HCT116 (cell line): ENCODE data around the gene REST. TPM values are rescaled to one million over a fixed set of nuclear protein-coding genes. Genes with fewer than 3 reads are reported as not detected.

Experiments used
- ATAC-seq: fragments of 200-7000 bp; cut with Tn5 transposase; 2 replicates; pipeline ENCODE4 v1.9.1; 2020; ENCODE audit warnings: mild to moderate bottlenecking, moderate library complexity
- BruUV-seq: library from RNA; stranded (reverse); fragments of 400-500 nt; replicated peaks from 2 replicates; lab custom pipeline; 2021; lab: Mats Ljungman, UMichigan
- CTCF ChIA-PET: fragments of 300-600 bp; sonication (Branson Sonifier 250); formaldehyde crosslinking; loops from one replicate; lab custom pipeline; 2021; ENCODE audit warnings: antibody characterized with exemption; lab: Charles Lee
- POLR2A ChIA-PET: fragments of 300-600, 350-600 bp; sonication (Branson Sonifier 250); formaldehyde crosslinking; loops from one replicate; lab custom pipeline; 2021; ENCODE audit warnings: antibody characterized with exemption; lab: Charles Lee
- RAD21 ChIA-PET, 2 experiments: fragments of 300-600 bp; sonication (Branson Sonifier 250); formaldehyde crosslinking; loops; one replicate each; lab custom pipeline; 2023; ENCODE audit warnings: low total read pairs in 2 of 2; ENCODE audit not compliant: uncharacterized antibody in 2 of 2, unreplicated experiment in 2 of 2, low non-redundant PET in 1 of 2; lab: Charles Lee
- DNase-seq: peaks from one replicate; pipeline ENCODE4 v3.0.0-alpha.2; 2010; ENCODE audit warnings: low read depth, low spot score
- H2AFZ ChIP-seq: fragments of 200-600 bp; shearing (Covaris generic), sonication (generic); 2 replicates; pipeline ENCODE4 v1.6.1; 2017; ENCODE audit warnings: low read depth, mixed run types, mixed read lengths, antibody characterized with exemption, low read length; ENCODE audit not compliant: poor library complexity, severe bottlenecking
- H3K27ac ChIP-seq: 2 replicates; pipeline ENCODE4 v1.5.1; 2012; ENCODE audit warnings: low read depth, low read length
- H3K27me3 ChIP-seq: fragments of 200-600 bp; sonication (generic); 2 replicates; pipeline ENCODE4 v1.6.1; 2016; ENCODE audit warnings: mixed run types, low read length, mixed read lengths; ENCODE audit not compliant: insufficient read depth
- H3K36me3 ChIP-seq, 2 experiments: fragments of 200-500 bp in 1 of 2; fragments of 200-600 bp in 1 of 2; sonication (Bioruptor generic) in 1 of 2; sonication (generic) in 1 of 2; 2 replicates each; pipeline versions ENCODE4 v1.5.1 to v1.6.1; 2014 to 2016; ENCODE audit warnings: low read length in 2 of 2, inconsistent platforms in 1 of 2, mixed read lengths in 1 of 2, mixed run types in 1 of 2; ENCODE audit not compliant: insufficient read depth in 2 of 2, control insufficient read depth in 1 of 2
- H3K4me1 ChIP-seq, 2 experiments: fragments of 200-600 bp in 1 of 2; sonication (generic) in 1 of 2; 2 replicates each; pipeline versions ENCODE4 v1.5.1 to v1.6.1; 2012 to 2017; ENCODE audit warnings: low read length in 2 of 2, inconsistent platforms in 1 of 2, mild to moderate bottlenecking in 1 of 2, mixed read lengths in 1 of 2, mixed run types in 1 of 2, moderate library complexity in 1 of 2; ENCODE audit not compliant: insufficient read depth in 2 of 2, control insufficient read depth in 1 of 2
- H3K4me2 ChIP-seq: fragments of 200-600 bp; sonication (generic); 2 replicates; pipeline ENCODE4 v1.6.1; 2017; ENCODE audit warnings: mixed run types, low read length, mixed read lengths
- H3K4me3 ChIP-seq, 2 experiments: fragments of 200-600 bp in 1 of 2; sonication (generic) in 1 of 2; replicated peaks in 1 of 2; 2 replicates each; pipeline ENCODE4 v1.5.1; 2011 to 2016; ENCODE audit warnings: low read length in 2 of 2, control low read depth in 1 of 2, low read depth in 1 of 2, mild to moderate bottlenecking in 1 of 2, mixed read lengths in 1 of 2, mixed run types in 1 of 2
- H3K79me2 ChIP-seq: fragments of 200-600 bp; sonication (generic); 2 replicates; pipeline ENCODE4 v1.6.1; 2017; ENCODE audit warnings: mild to moderate bottlenecking, mixed run types, low read length, moderate library complexity, mixed read lengths; ENCODE audit not compliant: insufficient read depth
- H3K9ac ChIP-seq: fragments of 200-600 bp; sonication (generic); 2 replicates; pipeline ENCODE4 v1.6.1; 2016; ENCODE audit warnings: low read length, mixed read lengths
- H3K9me2 ChIP-seq: fragments of 200-600 bp; sonication (generic), shearing (Covaris generic); 2 replicates; pipeline ENCODE4 v1.6.1; 2017; ENCODE audit warnings: mixed run types, mild to moderate bottlenecking, moderate library complexity; ENCODE audit not compliant: insufficient read depth
- H3K9me3 ChIP-seq, 2 experiments: fragments of 200-500 bp in 1 of 2; fragments of 200-600 bp in 1 of 2; sonication (Bioruptor generic) in 1 of 2; sonication (generic) in 1 of 2; 2 replicates each; pipeline ENCODE4 v1.6.1; 2014 to 2017; ENCODE audit warnings: low read length in 2 of 2, mixed read lengths in 2 of 2, inconsistent platforms in 1 of 2, low read depth in 1 of 2, mild to moderate bottlenecking in 1 of 2, mixed run types in 1 of 2, moderate library complexity in 1 of 2; ENCODE audit not compliant: control insufficient read depth in 1 of 2, insufficient read depth in 1 of 2
- H4K20me1 ChIP-seq: fragments of 200-600 bp; sonication (generic), shearing (Covaris generic); 2 replicates; pipeline ENCODE4 v1.6.1; 2017; ENCODE audit warnings: mixed run types, mild to moderate bottlenecking, moderate library complexity; ENCODE audit not compliant: insufficient read depth
- CBX3 ChIP-seq: IDR thresholded peaks from 2 replicates; pipeline ENCODE4 v1.6.1; 2012; ENCODE audit warnings: low read depth
- ELF1 ChIP-seq: IDR thresholded peaks from 2 replicates; pipeline ENCODE4 v1.6.1; 2012; ENCODE audit warnings: low read depth, borderline replicate concordance
- EZH2 ChIP-seq: fragments of 200-600 bp; sonication (generic); IDR thresholded peaks from 2 replicates; pipeline ENCODE4 v1.6.1; 2017; ENCODE audit warnings: antibody characterized with exemption, mixed run types
- EZH2phosphoT487 ChIP-seq: fragments of 200-600 bp; IDR thresholded peaks from 2 replicates; pipeline ENCODE4 v1.6.1; 2018; ENCODE audit warnings: antibody characterized with exemption, borderline replicate concordance
- FOSL1 ChIP-seq: IDR thresholded peaks from 2 replicates; pipeline ENCODE4 v1.6.1; 2012; ENCODE audit warnings: low read depth
- JUND ChIP-seq: IDR thresholded peaks from 2 replicates; pipeline ENCODE4 v1.6.1; 2012
- POLR2AphosphoS5 ChIP-seq: IDR thresholded peaks from 2 replicates; pipeline ENCODE4 v1.6.1; 2011; ENCODE audit warnings: mild to moderate bottlenecking, low read depth, low read length, moderate library complexity
- RAD21 ChIP-seq: IDR thresholded peaks from 2 replicates; pipeline ENCODE4 v1.6.1; 2012; ENCODE audit warnings: low read depth, mild to moderate bottlenecking
- SIN3A ChIP-seq: IDR thresholded peaks from 2 replicates; pipeline ENCODE4 v1.6.1; 2012; ENCODE audit warnings: low read depth
- SRF ChIP-seq: IDR thresholded peaks from 2 replicates; pipeline ENCODE4 v1.6.1; 2012; ENCODE audit warnings: low read depth
- YY1 ChIP-seq: IDR thresholded peaks from 2 replicates; pipeline ENCODE4 v1.6.1; 2011; ENCODE audit warnings: low read length, low read depth, moderate library complexity, mild to moderate bottlenecking; ENCODE audit not compliant: insufficient replicate concordance; ENCODE audit errors: extremely low read depth
- ZFX ChIP-seq: fragments of 450-650 bp; IDR thresholded peaks from 2 replicates; pipeline ENCODE4 v1.6.1; 2017
- ZNF274 ChIP-seq: fragments of 200-500 bp; sonication (Bioruptor generic); IDR thresholded peaks from 2 replicates; pipeline ENCODE4 v1.6.1; 2014; ENCODE audit warnings: mild to moderate bottlenecking, low read depth, low read length, inconsistent platforms
- intact Hi-C: fragments of 100-400 bp; cut with micrococcal nuclease; formaldehyde crosslinking; loops from 2 replicates; pipeline ENCODE4 v1.10.0; 2022
- total RNA-seq: library from RNA; stranded (reverse); gene quantifications from one replicate; pipeline ENCODE4 v1.2.1, GENCODE V29; 2021; ENCODE audit not compliant: unreplicated experiment
- TF ChIP-seq, protein P1 (sequence below): IDR thresholded peaks from 2 replicates; pipeline ENCODE4 v1.6.1; 2012; ENCODE audit warnings: low read depth
- TF ChIP-seq, protein P2 (sequence below): IDR thresholded peaks from 2 replicates; pipeline ENCODE4 v1.6.1; 2012
- TF ChIP-seq, protein P3 (sequence below): IDR thresholded peaks from 2 replicates; pipeline ENCODE4 v1.6.1; 2012
- TF ChIP-seq, protein P4 (sequence below), 3 experiments: fragments of 200-600 bp in 1 of 3; sonication (generic) in 1 of 3; IDR thresholded peaks in 2 of 3; conservative IDR thresholded peaks in 1 of 3; 2 replicates each; pipeline ENCODE4 v1.5.1; 2012 to 2017; ENCODE audit warnings: low read depth in 2 of 3, low read length in 2 of 3, antibody characterized with exemption in 1 of 3, borderline replicate concordance in 1 of 3, control low read depth in 1 of 3, mild to moderate bottlenecking in 1 of 3, mixed read lengths in 1 of 3, mixed run types in 1 of 3, moderate library complexity in 1 of 3; ENCODE audit not compliant: insufficient read depth in 1 of 3

The REST gene
- total RNA-seq, 1 experiment from 2014 or later = 42.6 TPM

DNA sequence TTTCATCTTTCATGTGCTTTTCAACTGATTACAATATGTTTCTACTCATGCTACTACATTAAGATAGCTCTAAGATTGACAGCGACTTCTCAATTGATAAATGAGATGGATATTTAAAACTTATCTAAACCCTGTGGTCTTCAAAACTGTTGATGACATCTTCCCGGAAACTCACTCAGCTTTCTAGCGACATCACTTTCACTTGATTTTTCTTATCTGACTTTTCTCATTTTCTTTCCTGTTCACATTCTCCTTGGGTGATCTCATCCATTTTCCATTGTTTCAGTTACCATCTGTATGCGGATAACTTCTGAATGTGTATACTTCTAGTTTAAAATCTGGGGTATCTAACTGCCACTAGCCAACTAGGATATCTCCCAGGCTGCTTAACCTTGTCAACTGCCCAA is 74.1 kb downstream of the REST start:
- DNase-seq (no peak), ATAC-seq (no peak)
- Histone ChIP-seq H3K9me3 (no peaks in the 10 kb centered on the region), H3K27me3 (no peaks in the 10 kb centered on the region), H4K20me1 (peaks cover 7% of the 10 kb centered on the region; the same call in 1 of the 2 replicates), H3K79me2 (peaks cover 87% of the 10 kb centered on the region), H3K4me1 (peaks cover 3 to 10% of the 10 kb centered on the region in 2 experiments; a peak in 1 of 4 replicates), H3K4me2 (no peak overlapping the region), H3K9me2 (no peaks in the 10 kb centered on the region), H2AFZ (no peak overlapping the region), H3K36me3 (peaks cover 4 to 10% of the 10 kb centered on the region in 2 experiments; a peak in 3 of 4 replicates), H3K4me3 (no peak overlapping the region), H3K27ac (no peak overlapping the region), H3K9ac (no peak overlapping the region)
- ChIA-PET POLR2A (no interaction called here), CTCF (no interaction called here), RAD21 (no interaction called here)
- BruUV-seq = no TSS peak
- no peak for TF ChIP-seq SRF
- TF ChIP-seq, protein P1, sequence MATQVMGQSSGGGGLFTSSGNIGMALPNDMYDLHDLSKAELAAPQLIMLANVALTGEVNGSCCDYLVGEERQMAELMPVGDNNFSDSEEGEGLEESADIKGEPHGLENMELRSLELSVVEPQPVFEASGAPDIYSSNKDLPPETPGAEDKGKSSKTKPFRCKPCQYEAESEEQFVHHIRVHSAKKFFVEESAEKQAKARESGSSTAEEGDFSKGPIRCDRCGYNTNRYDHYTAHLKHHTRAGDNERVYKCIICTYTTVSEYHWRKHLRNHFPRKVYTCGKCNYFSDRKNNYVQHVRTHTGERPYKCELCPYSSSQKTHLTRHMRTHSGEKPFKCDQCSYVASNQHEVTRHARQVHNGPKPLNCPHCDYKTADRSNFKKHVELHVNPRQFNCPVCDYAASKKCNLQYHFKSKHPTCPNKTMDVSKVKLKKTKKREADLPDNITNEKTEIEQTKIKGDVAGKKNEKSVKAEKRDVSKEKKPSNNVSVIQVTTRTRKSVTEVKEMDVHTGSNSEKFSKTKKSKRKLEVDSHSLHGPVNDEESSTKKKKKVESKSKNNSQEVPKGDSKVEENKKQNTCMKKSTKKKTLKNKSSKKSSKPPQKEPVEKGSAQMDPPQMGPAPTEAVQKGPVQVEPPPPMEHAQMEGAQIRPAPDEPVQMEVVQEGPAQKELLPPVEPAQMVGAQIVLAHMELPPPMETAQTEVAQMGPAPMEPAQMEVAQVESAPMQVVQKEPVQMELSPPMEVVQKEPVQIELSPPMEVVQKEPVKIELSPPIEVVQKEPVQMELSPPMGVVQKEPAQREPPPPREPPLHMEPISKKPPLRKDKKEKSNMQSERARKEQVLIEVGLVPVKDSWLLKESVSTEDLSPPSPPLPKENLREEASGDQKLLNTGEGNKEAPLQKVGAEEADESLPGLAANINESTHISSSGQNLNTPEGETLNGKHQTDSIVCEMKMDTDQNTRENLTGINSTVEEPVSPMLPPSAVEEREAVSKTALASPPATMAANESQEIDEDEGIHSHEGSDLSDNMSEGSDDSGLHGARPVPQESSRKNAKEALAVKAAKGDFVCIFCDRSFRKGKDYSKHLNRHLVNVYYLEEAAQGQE = no peak
- no peak for TF ChIP-seq POLR2AphosphoS5
- TF ChIP-seq, protein P2, sequence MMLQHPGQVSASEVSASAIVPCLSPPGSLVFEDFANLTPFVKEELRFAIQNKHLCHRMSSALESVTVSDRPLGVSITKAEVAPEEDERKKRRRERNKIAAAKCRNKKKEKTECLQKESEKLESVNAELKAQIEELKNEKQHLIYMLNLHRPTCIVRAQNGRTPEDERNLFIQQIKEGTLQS = no peak
- no peak for TF ChIP-seq JUND
- intact Hi-C loops = no loop called here

DNA sequence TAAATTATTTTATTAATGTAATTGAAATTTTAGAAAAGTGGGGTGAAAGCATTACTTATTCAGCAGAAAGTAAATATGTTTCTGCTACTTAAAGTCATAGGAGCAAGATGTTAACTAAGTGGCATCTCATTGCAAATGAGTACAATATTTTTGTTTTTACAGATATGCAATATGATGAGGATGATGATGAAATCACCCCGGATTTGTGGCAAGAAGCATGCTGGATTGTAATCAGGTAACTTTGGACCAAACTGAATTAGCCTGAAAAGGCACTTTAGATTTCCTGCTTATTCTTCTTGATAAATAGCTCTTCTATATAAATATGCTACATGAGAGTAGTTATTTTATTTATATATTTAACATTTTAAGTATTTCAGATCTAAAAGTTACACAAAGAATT is 78.5 kb downstream of the REST start:
- POLR2A ChIA-PET = no interaction called here
- no peaks in the 10 kb centered on the region for H3K4me1 ChIP-seq
- CTCF ChIA-PET = no interaction called here
- RAD21 ChIA-PET = no interaction called here
- no peaks in the 10 kb centered on the region for H3K9me2 ChIP-seq
- intact Hi-C loops = no loop called here
- peaks cover 100% of the 10 kb centered on the region for H3K79me2 ChIP-seq
- no peak overlapping the region for H2AFZ ChIP-seq
- DNase-seq (no peak), ATAC-seq (no peak)
- H3K36me3 ChIP-seq = peaks cover 8 to 37% of the 10 kb centered on the region in 2 experiments; a peak in 3 of 4 replicates
- no peak overlapping the region for H3K4me3 ChIP-seq
- no peak overlapping the region for H3K27ac ChIP-seq
- no peak overlapping the region for H3K9ac ChIP-seq
- H3K27me3 ChIP-seq = no peaks in the 10 kb centered on the region
- H4K20me1 ChIP-seq = no peaks in the 10 kb centered on the region
- no peak overlapping the region for H3K4me2 ChIP-seq
- BruUV-seq = no TSS peak
- H3K9me3 ChIP-seq = no peaks in the 10 kb centered on the region
- TF ChIP-seq, protein P3, sequence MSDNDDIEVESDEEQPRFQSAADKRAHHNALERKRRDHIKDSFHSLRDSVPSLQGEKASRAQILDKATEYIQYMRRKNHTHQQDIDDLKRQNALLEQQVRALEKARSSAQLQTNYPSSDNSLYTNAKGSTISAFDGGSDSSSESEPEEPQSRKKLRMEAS = no peak
- no peak for TF ChIP-seq YY1
- TF ChIP-seq ZFX = no peak
- no peak for TF ChIP-seq SRF
- no peak for TF ChIP-seq EZH2
- no peak for TF ChIP-seq JUND
- no peak for TF ChIP-seq ELF1
- no peak for TF ChIP-seq RAD21
- no peak for TF ChIP-seq CBX3
- TF ChIP-seq, protein P4, sequence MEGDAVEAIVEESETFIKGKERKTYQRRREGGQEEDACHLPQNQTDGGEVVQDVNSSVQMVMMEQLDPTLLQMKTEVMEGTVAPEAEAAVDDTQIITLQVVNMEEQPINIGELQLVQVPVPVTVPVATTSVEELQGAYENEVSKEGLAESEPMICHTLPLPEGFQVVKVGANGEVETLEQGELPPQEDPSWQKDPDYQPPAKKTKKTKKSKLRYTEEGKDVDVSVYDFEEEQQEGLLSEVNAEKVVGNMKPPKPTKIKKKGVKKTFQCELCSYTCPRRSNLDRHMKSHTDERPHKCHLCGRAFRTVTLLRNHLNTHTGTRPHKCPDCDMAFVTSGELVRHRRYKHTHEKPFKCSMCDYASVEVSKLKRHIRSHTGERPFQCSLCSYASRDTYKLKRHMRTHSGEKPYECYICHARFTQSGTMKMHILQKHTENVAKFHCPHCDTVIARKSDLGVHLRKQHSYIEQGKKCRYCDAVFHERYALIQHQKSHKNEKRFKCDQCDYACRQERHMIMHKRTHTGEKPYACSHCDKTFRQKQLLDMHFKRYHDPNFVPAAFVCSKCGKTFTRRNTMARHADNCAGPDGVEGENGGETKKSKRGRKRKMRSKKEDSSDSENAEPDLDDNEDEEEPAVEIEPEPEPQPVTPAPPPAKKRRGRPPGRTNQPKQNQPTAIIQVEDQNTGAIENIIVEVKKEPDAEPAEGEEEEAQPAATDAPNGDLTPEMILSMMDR (IDR thresholded peaks at IDR 0.05 in 2 of 3, conservative IDR thresholded peaks at IDR 0.05 in 1 of 3; ENCODE audit: borderline replicate concordance in 1 of 3, insufficient read depth in 1 of 3, low read depth in 2 of 3, low read length in 2 of 3) = no peak
- no peak for TF ChIP-seq EZH2phosphoT487
- no peak for TF ChIP-seq SIN3A
- no peak for TF ChIP-seq FOSL1
- TF ChIP-seq ZNF274 = no peak
